Gastrocnemius medialis (tissue), 4 donors: ENCODE measurements around the gene UPP1.

Source experiments
- CTCF ChIP-seq, 5 experiments: fragments of 450-650 bp in 3 of 5; fragments of 200-600 bp in 2 of 5; sonication (generic) in 2 of 5; IDR thresholded peaks in 4 of 5; conservative IDR thresholded peaks in 1 of 5; 1 replicate in 4 of 5; 2 replicates in 1 of 5; pipeline ENCODE4 v1.5.1; 2016 to 2019; ENCODE audit warnings: antibody characterized with exemption in 5 of 5, mild to moderate bottlenecking in 3 of 5, moderate library complexity in 3 of 5
- POLR2A ChIP-seq, 2 donors: fragments of 450-650 bp; IDR thresholded peaks; one replicate each; pipeline ENCODE4 v1.6.1; 2017; ENCODE audit warnings: antibody characterized with exemption in 2 of 2, mild to moderate bottlenecking in 2 of 2, moderate library complexity in 2 of 2

GRCh38 chr7:48083114-48083830, 5.8 kb upstream of the UPP1 start:
- no peak for TF ChIP-seq CTCF (IDR thresholded peaks at IDR 0.05 in 4 of 5, conservative IDR thresholded peaks at IDR 0.05 in 1 of 5)
- TF ChIP-seq POLR2A (IDR thresholded peaks at IDR 0.05) = no peak
